IMR-90 (cell line): ENCODE results near the gene UBLCP1.

Source experiments
- BHLHE40 ChIP-seq: fragments of 150-350 bp; IDR thresholded peaks from 2 replicates; pipeline ENCODE4 v1.6.1; 2016; ENCODE audit warnings: mild to moderate bottlenecking, low read depth, low read length
- CEBPB ChIP-seq: IDR thresholded peaks from 2 replicates; pipeline ENCODE4 v1.6.1; 2012; ENCODE audit warnings: low read depth, low read length, improper control_type of control experiment
- POLR2A ChIP-seq: IDR thresholded peaks from 2 replicates; pipeline ENCODE4 v1.6.1; 2012; ENCODE audit warnings: mild to moderate bottlenecking, low read depth, low read length
- RAD21 ChIP-seq: IDR thresholded peaks from 2 replicates; pipeline ENCODE4 v1.6.1; 2012; ENCODE audit warnings: low read length, improper control_type of control experiment
- RCOR1 ChIP-seq: IDR thresholded peaks from 2 replicates; pipeline ENCODE4 v1.6.1; 2012; ENCODE audit warnings: mild to moderate bottlenecking, low read length, improper control_type of control experiment; ENCODE audit not compliant: insufficient replicate concordance
- RFX5 ChIP-seq: IDR thresholded peaks from 2 replicates; pipeline ENCODE4 v1.8.0; 2012; ENCODE audit warnings: low read depth, mild to moderate bottlenecking, low read length, moderate library complexity
- SMC3 ChIP-seq: fragments of 150-350 bp; IDR thresholded peaks from 2 replicates; pipeline ENCODE4 v1.6.1; 2016; ENCODE audit warnings: low read depth, mild to moderate bottlenecking, antibody characterized with exemption, low read length, moderate library complexity
- TF ChIP-seq, protein P1 (sequence below): conservative IDR thresholded peaks from 2 replicates; pipeline ENCODE4 v1.5.1; 2012; ENCODE audit warnings: mild to moderate bottlenecking, low read depth, low read length, improper control_type of control experiment

- TF ChIP-seq, protein P1, sequence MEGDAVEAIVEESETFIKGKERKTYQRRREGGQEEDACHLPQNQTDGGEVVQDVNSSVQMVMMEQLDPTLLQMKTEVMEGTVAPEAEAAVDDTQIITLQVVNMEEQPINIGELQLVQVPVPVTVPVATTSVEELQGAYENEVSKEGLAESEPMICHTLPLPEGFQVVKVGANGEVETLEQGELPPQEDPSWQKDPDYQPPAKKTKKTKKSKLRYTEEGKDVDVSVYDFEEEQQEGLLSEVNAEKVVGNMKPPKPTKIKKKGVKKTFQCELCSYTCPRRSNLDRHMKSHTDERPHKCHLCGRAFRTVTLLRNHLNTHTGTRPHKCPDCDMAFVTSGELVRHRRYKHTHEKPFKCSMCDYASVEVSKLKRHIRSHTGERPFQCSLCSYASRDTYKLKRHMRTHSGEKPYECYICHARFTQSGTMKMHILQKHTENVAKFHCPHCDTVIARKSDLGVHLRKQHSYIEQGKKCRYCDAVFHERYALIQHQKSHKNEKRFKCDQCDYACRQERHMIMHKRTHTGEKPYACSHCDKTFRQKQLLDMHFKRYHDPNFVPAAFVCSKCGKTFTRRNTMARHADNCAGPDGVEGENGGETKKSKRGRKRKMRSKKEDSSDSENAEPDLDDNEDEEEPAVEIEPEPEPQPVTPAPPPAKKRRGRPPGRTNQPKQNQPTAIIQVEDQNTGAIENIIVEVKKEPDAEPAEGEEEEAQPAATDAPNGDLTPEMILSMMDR: no peak
- TF ChIP-seq SMC3 (no peak), RAD21 (no peak), POLR2A (no peak), RFX5 (no peak), BHLHE40 (no peak), CEBPB (no peak), RCOR1 (no peak)
Observed at GRCh38 chr5:159324986-159325385, 61.9 kb downstream of the UBLCP1 start.
